HG03342 (cell line): ENCODE measurements around the gene E2F1.

Experiments used
- ATAC-seq: cut with Tn5 transposase; IDR thresholded peaks from one replicate; pipeline ENCODE4 v1.9.1; 2021; ENCODE audit warnings: mild to moderate bottlenecking, moderate library complexity; ENCODE audit not compliant: unreplicated experiment

Gene E2F1, protein sequence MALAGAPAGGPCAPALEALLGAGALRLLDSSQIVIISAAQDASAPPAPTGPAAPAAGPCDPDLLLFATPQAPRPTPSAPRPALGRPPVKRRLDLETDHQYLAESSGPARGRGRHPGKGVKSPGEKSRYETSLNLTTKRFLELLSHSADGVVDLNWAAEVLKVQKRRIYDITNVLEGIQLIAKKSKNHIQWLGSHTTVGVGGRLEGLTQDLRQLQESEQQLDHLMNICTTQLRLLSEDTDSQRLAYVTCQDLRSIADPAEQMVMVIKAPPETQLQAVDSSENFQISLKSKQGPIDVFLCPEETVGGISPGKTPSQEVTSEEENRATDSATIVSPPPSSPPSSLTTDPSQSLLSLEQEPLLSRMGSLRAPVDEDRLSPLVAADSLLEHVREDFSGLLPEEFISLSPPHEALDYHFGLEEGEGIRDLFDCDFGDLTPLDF

DNA sequence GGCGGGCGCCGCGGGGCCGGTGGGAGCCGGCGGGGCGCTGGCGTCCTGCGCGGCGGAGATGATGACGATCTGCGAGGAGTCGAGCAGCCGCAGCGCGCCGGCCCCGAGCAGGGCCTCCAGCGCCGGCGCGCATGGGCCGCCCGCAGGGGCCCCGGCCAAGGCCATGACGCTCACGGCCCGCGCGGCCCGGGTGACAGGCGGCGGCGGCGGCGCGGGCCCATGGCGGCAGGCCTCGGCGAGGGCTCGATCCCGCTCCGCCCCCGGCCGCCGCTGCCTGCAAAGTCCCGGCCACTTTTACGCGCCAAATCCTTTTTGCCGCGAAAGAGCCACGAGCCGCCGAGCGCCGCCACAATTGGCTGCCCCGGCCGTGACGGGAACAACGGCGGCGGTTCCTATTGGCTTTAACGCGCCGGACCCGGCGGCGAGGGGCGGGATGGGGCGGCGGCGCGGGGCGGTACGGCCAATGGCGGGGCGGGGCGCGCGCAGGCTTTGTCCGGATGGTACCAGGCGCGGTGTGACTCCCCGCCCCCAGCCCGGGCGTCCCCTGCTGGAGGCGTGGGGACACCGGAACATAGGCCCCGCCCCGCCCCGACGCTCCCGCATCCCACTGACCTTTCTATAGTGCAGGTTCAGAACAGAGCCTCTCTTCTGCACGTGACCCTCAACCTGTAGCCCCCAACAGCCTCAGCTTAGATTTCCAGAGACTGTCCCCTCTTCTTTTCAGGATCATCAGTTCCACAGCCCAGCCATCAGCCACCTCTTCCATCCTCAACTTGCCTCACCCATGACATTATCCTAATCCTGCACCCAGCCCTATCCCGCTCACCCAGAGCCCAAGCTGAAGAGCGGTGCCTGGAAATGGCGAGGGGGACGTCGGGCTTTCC, at the start of gene E2F1:
E2F1 (minus strand) TSS at position 286 of the 884 bp plus-strand sequence; CDS start at position 165, 121 bp downstream.
- peak; percentile 76 for ATAC-seq

DNA sequence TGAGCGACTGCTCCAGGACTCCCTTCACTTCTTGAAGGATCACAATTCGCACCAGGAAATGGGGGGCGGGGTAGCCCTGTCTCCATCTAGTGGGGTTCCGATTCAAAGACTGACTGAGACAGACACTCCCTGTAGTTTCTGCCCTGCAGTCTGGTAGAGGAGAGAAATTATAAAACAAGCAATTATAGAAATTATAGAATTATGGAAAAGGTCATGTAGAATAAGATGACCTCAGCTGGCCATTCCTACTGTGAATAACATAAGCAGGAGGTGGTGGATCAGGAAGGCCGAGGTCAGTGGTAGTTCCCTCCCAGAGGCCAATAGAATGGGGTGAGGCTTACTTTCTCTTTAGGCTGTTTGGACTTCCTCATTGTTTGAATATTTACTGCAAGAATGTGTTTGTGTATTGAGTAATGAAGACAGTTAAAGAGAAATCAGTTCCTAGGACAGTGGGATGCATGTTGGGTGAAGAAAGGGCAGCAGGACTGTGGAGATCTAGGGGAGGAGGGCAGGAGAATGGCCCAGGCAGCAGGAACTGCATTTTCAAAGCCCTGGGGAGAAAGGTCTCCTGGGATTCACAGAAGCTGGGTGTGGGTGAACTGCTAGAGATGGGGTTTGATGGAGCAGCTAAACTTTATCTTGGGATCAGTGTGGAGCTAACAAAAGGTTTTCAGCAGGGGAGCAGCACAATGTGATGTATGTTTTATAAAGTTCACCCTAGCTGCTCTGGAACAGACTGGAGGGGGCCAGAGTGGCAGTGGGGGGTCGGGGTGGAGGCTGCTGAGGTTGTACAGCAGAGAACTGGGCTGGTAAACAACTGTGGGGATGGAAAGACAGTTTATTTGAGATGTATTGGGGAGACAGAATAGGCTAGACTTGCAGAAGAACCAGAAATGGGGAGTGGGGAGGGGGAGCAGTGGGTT, 47.7 kb upstream of the E2F1 start:
- ATAC-seq, result no peak

DNA sequence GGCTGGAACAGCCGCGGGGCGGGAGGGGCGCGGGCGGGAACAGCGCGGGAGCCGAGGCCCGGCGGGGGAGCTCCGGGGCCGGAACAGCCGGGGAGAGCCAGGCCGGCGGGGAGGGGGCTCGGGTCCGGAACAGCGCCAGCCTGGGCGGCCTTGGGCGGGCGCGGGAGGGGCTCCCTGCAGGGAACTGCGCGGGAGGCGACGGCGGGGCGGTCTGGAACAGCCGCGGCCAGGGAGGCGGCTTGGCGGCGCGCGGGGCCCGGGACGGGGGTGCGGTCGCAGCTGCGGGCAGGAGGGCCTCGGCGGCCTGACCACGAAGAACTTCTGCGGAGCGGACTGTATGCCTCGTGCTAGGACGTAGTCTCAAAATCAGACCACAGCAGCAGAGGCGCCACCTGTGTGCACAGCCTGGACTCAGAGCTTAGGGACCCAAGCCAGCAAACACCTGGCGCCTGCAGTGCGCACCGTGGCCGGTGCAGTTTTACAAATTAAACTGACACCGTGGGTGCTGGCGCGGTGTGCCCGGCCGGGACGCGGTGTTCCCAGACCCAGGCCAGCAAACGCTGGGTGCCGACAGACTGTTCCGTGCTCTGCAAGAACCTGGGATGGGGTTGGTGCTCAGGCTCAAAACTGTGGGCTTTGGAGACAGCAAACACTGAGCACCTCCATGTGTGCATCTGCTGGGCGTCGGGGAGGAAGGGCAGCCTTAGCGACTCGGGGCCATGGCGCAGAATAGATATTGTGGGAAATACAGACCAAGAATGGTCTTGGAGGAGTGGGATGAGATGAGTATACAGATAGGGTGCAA, 46.2 kb upstream of the E2F1 start:
- ATAC-seq, result peak; percentile 58

GRCh38 chr20:33731693-33732165, 45.5 kb upstream of the E2F1 start, which contains the start of gene ZNF341:
Gene ZNF341, plus strand, starts transcription at chr20:33731996. Its CDS starts 26 bp downstream, at chr20:33732022.
- peak; percentile 78 for ATAC-seq

DNA sequence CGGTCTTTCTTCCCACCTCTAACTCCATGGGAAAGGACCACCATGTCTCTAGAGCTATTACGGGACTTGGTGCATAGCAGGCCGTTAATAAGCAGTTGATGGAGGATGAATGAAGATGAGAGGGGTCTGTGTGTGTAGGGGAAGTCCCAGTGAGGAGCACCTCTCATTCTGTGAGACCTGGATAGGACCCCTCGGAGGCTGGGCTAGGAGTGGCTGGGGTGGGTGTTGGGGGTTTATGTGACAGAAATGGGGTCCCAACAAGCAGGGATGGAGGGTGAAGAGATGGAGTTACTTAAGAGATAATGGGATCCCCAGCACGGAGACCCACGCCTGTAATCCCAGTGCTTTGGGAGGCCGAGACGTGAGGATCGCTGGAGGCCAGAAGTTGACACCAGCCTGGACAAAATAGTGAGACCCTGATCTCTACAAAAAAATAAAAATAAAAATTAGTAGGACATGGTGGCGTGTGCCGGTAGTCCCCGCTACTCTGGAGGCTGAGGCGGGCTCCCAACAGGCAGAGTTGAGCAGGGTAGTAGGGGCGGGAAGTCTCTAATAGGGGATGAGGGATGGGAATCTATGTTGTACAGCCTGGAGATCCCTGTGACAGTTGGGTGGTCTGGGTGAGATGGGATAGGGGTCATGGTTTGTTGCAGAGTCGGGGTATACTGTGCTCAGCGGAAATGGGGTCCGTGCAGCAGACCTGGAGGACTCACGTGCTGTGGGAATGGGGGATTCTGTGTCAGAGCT, 44.9 kb upstream of the E2F1 start:
- ATAC-seq, result no peak

DNA sequence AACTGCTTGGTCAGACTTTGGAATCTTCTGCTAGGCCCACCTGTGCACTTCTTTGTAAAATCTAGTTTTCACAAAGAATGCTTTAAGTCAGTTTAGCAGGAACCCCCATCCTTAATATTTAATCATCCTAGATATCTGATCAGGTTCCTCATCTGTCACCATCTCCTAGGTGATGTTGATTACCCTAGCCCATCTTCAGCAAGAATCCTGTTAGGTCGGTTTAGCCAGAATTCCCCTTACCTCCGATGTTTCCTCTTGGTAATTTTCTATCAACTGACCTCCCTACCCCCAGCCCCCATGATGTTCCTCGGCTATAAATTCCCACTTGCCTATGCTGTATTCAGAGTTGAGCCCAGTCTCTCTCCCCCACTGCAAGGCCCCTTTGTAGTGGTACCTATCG, 42.9 kb upstream of the E2F1 start:
- no peak for ATAC-seq

DNA sequence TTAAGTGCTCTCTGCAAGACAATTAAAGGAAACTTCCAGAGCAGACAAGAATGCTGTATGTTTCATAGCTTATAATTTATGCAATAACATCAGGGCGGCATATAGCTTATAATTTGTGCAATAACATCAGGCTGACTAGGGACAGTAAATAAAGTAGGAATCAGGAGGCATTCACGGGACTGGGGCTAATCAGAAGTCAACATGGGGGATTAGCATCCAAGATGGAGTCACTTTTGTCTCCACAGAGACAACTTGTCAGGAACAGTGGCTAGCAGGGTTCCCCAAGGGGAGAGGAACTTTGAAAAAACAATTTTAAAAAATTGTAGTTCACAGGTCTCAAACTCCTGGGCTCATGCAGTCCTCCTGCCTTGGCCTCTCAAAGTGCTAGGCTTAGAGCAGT, 42.3 kb upstream of the E2F1 start:
- ATAC-seq, result no peak

DNA sequence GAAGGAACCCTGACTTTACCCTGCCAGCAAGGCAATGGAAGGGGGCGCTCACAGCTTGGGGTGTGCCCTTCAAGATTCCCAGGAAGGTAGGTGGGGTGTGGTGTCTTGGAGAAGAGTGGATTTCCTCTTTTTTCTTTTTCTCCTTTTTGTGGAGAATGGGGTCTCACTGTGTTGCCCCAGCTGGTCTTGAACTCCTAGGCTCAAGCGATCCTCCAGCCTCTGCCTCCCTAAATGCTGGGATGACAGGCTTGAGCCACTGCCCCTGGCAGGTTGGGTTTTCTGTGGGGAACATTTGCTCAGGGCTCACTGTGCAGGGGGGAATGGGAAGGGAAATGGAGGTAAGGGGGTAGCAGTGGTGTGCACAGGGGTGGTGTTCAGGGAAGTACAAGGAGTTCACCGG, 41.6 kb upstream of the E2F1 start:
- no peak for ATAC-seq

- ATAC-seq, result no peak
Measured at GRCh38 chr20:33727115-33727479, 40.9 kb upstream of the E2F1 start.

- no peak for ATAC-seq
Measured at GRCh38 chr20:33725607-33726264, 39.6 kb upstream of the E2F1 start.

GRCh38 chr20:33724439-33725094, 38.4 kb upstream of the E2F1 start:
- ATAC-seq, result no peak

DNA sequence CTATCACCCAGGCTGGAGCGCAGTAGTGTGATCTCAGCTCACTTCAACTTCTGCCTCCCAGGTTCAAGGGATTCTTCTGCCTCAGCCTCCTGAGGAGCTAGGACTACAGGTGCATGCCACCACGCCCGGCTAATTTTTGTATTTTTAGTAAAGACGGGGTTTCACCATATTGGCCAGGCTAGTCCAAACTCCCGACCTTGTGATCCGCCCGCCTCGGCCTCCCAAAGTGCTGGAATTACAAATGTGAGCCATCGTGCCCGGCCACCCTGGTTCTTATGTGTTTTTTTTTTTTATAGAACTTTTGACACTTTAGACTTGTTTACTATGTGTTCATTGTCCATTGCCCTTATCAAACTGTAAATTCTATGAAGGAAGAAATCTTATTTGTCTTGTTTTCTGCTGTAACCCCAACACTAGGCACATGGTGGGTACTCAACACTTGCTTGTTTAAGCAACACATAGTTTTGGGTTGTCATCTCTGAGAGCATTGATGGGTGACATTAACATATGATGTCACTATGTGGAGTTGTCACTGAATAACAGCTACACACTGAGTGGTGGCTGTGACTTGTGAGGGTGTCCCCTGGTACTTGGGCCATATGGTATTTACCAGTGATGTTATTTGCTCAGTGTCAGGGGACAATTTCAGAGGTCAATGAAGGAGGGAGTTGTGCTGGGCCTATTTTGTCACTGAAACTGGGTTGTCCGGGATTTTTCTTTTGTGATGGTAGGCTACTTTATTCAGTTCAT, 35.4 kb upstream of the E2F1 start:
- no peak for ATAC-seq

GRCh38 chr20:33719989-33720709, 34.0 kb upstream of the E2F1 start, which contains the start of gene PXMP4:
Gene PXMP4, minus strand, starts transcription at chr20:33720310. Its CDS starts 103 bp downstream, at chr20:33720207.
- peak; percentile 87 for ATAC-seq

DNA sequence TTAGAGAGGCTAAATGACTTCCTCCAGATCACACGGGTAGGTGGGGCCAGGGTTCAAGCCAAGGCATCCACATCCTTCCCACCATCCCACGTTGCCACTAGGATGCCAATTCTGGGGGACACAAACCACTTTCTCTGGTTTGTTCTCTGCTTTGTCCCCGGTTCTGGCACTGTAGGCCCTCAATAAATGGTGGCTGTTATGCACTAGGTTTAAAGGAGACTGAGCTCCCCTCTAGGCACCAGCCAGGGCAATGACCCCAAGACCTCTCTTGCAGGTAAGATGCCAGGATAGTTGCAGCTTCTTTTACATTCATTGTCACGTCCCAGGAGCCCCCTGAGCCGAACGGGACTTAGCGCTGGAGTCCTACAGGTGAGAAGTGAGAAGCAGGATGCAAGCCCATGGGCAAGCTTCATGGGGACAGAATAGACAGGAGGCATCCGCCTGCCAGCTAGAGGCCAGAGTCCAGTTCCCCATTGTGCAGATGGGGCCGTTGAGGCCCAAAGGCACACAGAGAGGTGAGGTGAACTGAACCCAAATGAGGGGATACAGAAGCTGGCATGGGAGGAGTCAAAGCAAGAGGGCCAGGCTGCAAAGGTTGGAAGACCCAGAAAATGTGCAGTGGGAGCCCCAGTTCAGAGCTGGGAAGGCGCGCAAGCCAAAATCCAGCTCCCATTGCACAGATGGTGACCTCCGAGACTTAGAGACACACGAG, 33.2 kb upstream of the E2F1 start:
- ATAC-seq, result no peak

GRCh38 chr20:33716498-33716897, 30.3 kb upstream of the E2F1 start:
- no peak for ATAC-seq

DNA sequence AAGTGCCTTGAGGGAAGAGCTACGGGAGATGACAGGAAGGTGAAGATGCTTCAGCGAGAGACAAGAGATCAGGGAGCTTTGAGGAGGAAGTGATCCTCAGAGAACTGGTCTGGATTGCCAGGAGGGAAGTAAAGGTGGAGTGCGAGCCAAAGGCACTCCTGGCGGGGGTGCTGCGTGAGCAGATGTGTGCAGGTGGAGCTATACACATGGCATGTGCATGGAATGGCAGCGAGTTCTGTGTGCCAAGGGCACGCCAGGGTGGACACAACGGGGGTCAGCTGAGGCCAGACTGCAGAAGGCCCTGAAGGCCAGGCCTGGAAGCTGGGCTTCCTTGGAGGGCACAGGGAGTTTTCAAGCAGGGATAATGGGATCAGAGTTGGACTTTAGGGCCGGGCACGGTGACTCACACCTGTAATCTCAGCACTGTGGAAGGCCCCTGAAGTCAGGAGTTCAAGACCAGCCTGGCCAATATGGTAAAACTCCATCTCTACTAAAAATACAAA, 27.7 kb upstream of the E2F1 start:
- ATAC-seq, result no peak
